ENCODE measurements around the gene PRXL2B.

DNA sequence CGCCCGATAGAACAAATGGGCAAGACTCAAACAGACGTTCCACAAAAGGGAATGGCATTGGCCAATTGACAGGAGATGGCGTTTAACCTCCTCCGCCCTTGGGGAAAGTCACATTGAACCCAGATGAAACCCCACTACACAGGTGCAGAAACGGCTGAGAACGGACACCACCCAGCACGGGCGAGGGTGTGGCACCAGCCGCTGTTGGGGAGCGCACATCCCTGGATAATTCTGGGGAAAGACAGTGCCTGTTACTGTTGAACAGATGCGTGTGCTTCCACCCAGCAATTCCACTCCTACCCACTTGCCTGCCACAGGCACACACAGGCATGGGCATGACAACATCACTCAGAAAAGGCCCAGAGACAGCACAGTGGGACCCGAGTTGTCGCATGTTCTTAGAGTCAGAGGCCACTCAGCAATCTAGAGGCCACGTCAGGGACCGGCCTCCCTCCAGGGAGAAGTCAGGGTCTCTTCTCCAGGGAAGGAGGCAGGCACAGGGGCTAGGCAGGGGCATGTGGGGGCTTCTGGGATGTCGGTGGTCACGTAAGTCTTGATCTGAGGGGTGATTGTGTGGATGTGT lies 15.2 kb downstream of the PRXL2B start:
- TF ChIP-seq EZH2 (IDR thresholded peaks at IDR 0.05; ENCODE audit: low read length, missing control alignments) = no peak
- TF ChIP-seq, protein P1, sequence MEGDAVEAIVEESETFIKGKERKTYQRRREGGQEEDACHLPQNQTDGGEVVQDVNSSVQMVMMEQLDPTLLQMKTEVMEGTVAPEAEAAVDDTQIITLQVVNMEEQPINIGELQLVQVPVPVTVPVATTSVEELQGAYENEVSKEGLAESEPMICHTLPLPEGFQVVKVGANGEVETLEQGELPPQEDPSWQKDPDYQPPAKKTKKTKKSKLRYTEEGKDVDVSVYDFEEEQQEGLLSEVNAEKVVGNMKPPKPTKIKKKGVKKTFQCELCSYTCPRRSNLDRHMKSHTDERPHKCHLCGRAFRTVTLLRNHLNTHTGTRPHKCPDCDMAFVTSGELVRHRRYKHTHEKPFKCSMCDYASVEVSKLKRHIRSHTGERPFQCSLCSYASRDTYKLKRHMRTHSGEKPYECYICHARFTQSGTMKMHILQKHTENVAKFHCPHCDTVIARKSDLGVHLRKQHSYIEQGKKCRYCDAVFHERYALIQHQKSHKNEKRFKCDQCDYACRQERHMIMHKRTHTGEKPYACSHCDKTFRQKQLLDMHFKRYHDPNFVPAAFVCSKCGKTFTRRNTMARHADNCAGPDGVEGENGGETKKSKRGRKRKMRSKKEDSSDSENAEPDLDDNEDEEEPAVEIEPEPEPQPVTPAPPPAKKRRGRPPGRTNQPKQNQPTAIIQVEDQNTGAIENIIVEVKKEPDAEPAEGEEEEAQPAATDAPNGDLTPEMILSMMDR (conservative IDR thresholded peaks at IDR 0.05 in 1 of 2, IDR thresholded peaks at IDR 0.05 in 1 of 2; ENCODE audit: low read depth in 1 of 2, low read length in 2 of 2) = no peak
